Astrocyte of the cerebellum (primary cell): ENCODE results near the gene TBC1D5.

Experiments used
- DNase-seq: peaks from one replicate; pipeline ENCODE4 v3.0.0-alpha.2; 2011; ENCODE audit warnings: low read depth
- H3K4me3 ChIP-seq: 2 replicates; pipeline ENCODE4 v1.5.1; 2011; ENCODE audit warnings: mild to moderate bottlenecking, low read depth, low read length, moderate library complexity
- in situ Hi-C: cut with HindIII; loops from 2 replicates; pipeline ENCODE4 v1.10.0; 2017; ENCODE audit warnings: low sequenced_read_pairs
- TF ChIP-seq, protein P1 (sequence below): IDR thresholded peaks from 2 replicates; pipeline ENCODE4 v1.5.1; 2012; ENCODE audit warnings: low read length, low read depth, moderate library complexity, mild to moderate bottlenecking; ENCODE audit errors: missing control alignments

Gene TBC1D5

DNA sequence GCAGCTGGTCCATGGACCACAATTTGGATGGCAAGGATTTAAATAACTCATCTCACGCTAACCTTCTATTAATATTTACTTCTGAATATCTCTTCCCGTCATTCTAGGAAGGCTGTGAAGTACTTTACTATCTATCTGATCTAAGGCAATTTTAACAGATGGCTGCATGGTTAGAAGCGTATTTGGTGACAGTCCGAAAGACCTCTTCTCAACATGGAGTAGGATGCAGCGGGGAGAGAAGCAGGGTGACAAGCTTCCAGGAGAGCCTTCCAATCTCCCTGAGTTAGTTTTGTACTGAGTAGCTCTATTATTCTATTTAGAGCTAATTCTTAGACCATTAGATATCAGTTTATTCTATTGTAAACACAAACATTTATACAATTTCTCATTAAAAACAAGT is 548.3 kb downstream of the TBC1D5 start:
- TF ChIP-seq, protein P1, sequence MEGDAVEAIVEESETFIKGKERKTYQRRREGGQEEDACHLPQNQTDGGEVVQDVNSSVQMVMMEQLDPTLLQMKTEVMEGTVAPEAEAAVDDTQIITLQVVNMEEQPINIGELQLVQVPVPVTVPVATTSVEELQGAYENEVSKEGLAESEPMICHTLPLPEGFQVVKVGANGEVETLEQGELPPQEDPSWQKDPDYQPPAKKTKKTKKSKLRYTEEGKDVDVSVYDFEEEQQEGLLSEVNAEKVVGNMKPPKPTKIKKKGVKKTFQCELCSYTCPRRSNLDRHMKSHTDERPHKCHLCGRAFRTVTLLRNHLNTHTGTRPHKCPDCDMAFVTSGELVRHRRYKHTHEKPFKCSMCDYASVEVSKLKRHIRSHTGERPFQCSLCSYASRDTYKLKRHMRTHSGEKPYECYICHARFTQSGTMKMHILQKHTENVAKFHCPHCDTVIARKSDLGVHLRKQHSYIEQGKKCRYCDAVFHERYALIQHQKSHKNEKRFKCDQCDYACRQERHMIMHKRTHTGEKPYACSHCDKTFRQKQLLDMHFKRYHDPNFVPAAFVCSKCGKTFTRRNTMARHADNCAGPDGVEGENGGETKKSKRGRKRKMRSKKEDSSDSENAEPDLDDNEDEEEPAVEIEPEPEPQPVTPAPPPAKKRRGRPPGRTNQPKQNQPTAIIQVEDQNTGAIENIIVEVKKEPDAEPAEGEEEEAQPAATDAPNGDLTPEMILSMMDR = no peak

DNA sequence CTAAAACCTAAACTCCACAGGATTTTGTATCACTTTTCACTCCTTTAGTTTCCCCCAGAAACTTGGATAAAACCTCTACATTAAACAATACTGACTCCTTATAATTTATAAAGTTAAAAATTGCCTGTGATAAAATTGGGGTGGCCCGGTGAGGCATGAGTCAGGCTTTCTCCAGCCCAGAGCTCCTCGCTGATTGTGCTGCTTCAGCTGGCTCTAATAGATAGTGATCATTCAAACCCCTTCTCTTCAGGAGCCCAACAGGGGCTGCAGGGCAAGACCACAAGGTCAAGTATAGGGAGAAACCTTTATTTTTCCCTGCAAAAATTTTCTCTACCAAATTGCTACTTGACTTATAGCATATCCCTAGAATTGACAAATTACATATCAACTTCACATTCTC is 549.4 kb downstream of the TBC1D5 start:
- DNase-seq = no peak
- in situ Hi-C loops = no loop called here
- TF ChIP-seq, protein P1 = no peak
- H3K4me3 ChIP-seq = no peak overlapping the region

More for the DNA sequence above, 548.3 kb downstream of the TBC1D5 start:
- DNase-seq = no peak
- H3K4me3 ChIP-seq = no peak overlapping the region
- in situ Hi-C loops = no loop called here

DNA sequence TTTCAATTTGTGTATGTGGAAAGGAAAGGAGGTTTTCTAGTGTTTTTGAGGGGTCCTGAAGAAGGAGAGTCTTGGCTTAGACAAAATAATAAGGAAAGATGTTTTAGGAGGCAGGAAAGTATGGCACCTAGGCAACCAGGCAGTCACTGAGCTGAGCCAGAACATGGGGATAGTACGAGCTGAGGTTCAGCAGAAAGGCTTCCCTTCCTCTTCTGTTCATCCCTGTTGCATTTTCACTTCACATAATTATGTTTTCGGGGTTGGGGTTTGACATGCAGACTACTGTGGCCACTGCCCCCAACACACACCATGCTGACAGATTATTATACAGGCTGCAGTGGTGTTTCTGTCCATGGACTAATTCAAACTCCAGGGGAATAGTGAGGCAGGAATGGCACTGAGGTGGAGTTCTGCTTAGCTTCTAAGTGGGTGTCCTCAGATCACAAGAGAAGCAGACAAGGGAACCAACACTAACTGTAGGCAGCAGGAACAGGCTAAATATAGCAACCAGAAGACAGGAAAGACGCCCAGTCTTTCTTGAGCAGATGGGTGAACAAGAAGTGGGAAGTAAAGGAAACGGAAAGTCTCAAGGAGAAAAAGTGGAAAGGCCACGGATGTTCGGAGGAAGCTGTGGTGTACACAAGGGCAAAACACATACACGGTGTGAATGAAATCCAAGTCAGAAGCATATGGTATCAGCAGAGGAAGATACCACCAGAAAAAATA is 551.9 kb downstream of the TBC1D5 start:
- H3K4me3 ChIP-seq = no peak overlapping the region
- in situ Hi-C loops = no loop called here
- TF ChIP-seq, protein P1 = no peak
- no peak for DNase-seq

GRCh38 chr3:17188378-17188777 is 554.1 kb downstream of the TBC1D5 start:
- in situ Hi-C loops = no loop called here
- TF ChIP-seq, protein P1 = no peak
- no peak for DNase-seq
- H3K4me3 ChIP-seq = no peak overlapping the region

- DNase-seq = no peak
- TF ChIP-seq, protein P1 = no peak
- in situ Hi-C loops = no loop called here
- no peak overlapping the region for H3K4me3 ChIP-seq
These were observed 554.7 kb downstream of the TBC1D5 start for GRCh38 chr3:17187589-17188184.

- no peak overlapping the region for H3K4me3 ChIP-seq
- in situ Hi-C loops = no loop called here
- peak; percentile 26 for DNase-seq
- TF ChIP-seq, protein P1 = no peak
These were observed 558.4 kb downstream of the TBC1D5 start for GRCh38 chr3:17183951-17184550.
